GM19351 (cell line): ENCODE measurements around the gene ADAMTS4.

ENCODE experiments used
- ATAC-seq: cut with Tn5 transposase; IDR thresholded peaks from one replicate; pipeline ENCODE4 v1.9.1; 2021; ENCODE audit warnings: mild to moderate bottlenecking, moderate library complexity; ENCODE audit not compliant: unreplicated experiment

Gene ADAMTS4

GRCh38 chr1:161196521-161197451 lies 2.1 kb downstream of the ADAMTS4 start:
- no peak for ATAC-seq

DNA sequence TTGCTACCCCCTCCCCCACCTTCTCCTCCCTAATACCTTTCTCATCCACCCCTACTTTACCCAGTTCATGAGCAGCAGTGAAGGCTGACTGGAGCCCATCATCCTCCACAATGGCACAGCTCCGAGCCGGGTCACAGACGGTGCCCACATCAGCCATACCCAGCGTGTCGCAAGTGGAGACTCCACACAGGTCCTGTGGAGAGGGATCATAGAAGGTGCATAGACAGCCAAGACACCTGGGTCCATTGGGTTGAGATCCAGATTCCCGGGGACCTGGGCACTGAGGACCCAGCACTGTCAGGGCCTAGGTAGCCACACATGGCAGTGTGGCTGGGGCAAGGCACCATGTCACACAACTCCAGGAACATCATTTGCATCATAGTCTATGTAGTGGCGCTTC lies 2.7 kb downstream of the ADAMTS4 start:
- ATAC-seq, result no peak

- peak; percentile 75 for ATAC-seq
These were observed 3.7 kb downstream of the ADAMTS4 start for GRCh38 chr1:161195171-161195570.

DNA sequence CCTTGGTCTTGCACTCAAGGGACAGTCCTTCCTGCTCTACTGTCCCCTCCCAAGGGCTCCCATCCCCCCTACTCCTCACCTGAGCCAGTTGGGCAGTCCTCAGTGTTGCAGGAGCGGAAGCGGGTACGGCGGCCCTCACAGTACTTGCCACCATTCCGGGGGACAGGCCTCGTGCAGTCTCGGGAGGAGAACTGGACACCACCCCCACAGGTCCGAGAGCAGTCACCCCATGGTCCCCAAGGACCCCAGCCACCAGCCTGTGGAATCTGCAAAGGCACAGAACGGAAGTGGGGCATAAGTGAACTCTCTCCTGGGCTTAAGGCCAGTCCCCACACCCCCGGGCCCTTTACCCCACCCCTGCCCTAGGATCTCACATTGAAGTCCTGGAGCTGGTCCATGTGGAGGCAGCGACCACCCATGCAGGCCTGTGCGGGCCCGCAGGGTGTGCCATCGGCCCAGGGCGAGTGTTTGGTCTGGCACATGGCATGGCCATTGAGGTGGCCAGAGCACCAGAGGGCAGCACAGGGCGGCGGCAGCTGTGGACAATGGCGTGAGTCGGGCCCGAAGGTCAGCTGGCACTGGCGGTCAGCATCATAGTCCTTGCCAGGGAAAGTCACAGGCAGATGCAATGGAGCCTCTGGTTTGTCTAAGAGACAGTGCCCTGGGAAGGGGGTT lies 5.2 kb downstream of the ADAMTS4 start:
- ATAC-seq, result no peak

- ATAC-seq, result peak; percentile 69
These were observed 6.1 kb downstream of the ADAMTS4 start for GRCh38 chr1:161192476-161193465.

GRCh38 chr1:161191971-161192370 lies 6.9 kb downstream of the ADAMTS4 start:
- ATAC-seq, result no peak

DNA sequence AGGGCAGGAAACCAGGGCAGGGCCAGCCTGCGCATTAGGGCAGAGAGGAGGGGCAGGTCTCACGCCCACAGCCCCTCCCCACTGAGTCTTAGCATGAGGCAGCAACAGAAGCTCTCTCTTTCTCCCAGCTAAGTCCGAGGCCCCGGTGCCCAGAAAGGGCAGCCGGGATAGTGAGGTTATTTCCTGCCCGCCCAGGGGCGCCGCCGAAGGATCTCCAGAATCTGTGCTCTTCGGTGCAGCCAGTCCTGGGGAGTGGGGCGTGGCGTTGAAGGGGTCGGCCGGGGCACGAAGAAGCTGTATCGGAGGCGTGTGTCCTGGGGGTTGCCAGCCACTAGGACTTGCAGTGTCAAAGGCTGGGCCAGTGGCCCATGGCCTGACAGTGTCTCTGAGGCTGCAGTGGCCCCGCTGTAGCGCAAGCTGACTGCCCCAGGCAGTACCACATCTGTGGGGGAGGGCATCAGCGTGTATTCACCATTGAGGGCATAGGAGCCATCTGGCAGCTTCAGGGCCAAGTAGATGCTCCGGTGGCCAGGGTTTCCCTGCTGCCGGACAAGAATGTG lies 7.8 kb downstream of the ADAMTS4 start:
- no peak for ATAC-seq

GRCh38 chr1:161189036-161189435 lies 9.8 kb downstream of the ADAMTS4 start:
- no peak for ATAC-seq

DNA sequence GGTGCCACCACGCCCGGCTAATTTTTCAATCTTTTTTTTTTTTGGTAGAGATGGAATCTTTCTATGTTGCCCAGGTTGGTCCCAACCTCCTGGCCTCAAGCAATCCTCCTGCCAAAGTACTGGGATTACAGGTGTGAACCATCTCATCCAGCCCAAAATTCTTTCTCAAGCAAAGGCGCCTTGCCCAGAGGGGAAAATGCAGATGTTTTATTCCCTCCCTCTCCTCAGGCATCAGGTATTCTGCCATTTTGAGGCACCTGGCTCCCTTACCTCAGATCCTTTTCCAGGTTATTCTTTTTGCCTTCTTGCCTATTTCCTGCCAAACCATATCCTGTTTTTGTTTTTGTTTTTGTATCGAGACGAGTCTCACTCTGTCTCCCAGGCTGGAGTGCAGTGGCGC lies 10.5 kb downstream of the ADAMTS4 start:
- no peak for ATAC-seq

GRCh38 chr1:161187311-161187710 lies 11.5 kb downstream of the ADAMTS4 start:
- no peak for ATAC-seq

GRCh38 chr1:161185732-161186311 lies 13.0 kb downstream of the ADAMTS4 start:
- peak; percentile 37 for ATAC-seq

DNA sequence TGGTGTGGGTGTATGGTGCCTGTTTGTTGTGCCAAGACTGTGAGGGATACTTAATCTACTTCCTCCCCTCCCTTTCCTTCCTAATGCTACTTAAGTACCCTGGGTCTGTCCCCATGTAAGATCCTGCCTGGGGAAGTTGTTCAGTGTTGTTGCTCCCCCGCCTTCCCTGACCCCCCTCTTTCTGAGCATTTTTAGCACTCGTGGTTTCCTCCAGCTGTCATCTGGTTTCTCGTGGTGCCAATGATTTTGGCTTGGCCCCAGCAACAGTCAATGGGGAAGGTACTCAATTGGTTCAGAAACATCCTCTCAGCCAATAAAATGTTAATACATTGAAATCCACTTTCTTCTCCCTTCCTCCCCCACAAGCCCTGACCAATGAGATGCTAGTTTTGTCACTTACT lies 13.6 kb downstream of the ADAMTS4 start:
- ATAC-seq, result peak; percentile 64

- peak; percentile 45 for ATAC-seq
These were observed 16.6 kb downstream of the ADAMTS4 start for GRCh38 chr1:161182214-161182613.

DNA sequence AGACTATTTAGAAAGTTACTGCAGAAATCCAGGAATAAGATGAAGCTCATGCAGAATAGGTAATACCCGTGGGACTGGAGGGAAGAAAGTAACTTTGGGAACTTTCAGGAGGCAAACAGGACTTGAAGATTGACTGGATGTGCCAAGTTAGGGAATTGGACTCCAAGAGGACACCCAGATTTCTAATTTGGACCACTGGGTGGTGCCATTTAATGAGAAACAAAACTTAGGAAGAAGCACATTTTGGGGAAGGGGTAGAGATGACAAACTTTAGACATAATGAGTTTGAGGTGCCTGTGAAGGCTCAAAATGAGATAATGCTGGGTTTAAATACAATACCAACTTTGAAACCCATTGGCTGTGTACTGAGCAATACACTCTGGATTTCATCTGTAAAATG lies 18.2 kb downstream of the ADAMTS4 start:
- ATAC-seq, result no peak

DNA sequence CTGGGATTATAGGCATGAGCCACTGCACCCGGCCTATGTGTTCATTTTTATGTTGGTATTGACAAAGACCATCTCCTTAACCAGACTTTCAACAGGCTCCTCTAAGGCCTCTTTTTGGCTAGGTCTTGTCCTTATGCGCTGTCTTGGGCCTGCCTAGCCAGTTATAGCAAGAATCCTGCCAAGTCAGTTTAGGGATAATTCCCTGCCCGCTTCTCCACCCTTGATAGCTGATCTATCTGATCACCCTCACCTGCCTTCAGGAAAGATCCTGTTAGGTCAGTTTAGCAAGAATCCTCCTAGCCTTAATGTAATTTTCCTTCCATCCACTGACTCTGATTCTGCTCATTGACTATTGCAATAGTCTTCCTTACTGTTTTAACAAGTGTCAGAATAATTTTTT lies 19.2 kb downstream of the ADAMTS4 start:
- ATAC-seq, result no peak

GRCh38 chr1:161177936-161178244 lies 21.0 kb downstream of the ADAMTS4 start:
- no peak for ATAC-seq

GRCh38 chr1:161177112-161177935 lies 21.5 kb downstream of the ADAMTS4 start, which contains the start of gene B4GALT3:
TSS of gene B4GALT3 (minus strand) at chr1:161177507. CDS start at chr1:161176060, 1,447 bp downstream.
- ATAC-seq, result peak; percentile 85

DNA sequence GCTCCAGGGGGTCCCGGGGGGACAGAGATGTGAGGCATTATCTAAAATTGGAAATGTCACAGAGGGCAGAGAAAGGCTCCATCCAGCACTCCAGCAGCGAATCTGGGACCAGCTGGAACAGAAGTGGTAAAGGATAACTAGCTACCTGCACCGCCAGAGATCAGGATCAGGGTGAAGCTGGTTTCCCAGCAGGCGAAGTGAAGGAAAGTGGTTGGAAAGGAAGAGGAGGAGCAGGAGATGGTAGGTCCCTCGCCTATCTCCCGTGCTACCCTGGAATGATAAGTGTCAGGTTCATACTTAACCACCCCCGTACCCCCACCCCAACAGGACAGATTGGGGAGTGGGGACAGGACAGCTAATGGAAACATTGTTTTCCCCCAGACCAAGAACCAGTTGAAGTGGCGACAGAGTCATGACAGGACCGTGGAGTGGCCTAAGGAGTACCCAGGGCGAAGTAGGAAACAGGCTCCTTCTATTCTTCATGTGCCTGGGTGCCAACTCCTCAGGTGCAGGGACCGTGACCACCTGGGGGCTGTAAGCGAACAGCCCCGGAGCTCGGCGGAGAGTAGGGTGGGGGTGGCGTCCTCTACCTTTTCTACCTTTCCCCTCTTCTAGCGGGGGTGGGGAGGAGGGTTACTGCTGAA lies 22.3 kb downstream of the ADAMTS4 start:
- no peak for ATAC-seq
